NCI-H748 (cell line): ENCODE measurements around the gene COG3.
A peak's percentile ranks its signal among the peaks of the same experiment; 100 is the strongest.

Experiments used
- DNase-seq: peaks from one replicate; lab custom pipeline; 2025; ENCODE audit not compliant: unreplicated experiment; lab: John Stamatoyannopoulos, UW

The COG3 gene

DNA sequence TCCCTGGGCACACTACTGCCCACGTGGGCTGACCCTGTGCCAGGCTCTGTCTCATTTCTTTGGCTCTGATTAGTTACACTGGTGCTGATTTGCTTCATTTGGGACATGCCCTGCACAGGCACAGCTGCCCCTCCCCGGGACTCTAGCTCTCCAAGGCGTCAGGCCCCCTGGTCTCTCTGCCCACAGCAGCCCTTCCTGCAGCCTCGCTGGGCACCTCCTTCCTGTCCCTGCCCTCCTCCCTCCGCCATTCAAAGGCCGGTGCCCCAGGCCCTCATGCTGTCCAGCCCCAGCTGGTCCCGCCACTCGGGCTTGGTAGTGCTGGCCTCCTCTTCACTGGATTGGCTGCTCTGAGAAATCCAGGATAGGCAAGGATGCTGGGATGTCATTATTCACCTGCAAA lies 77.7 kb downstream of the COG3 start:
- DNase-seq, result no peak

DNA sequence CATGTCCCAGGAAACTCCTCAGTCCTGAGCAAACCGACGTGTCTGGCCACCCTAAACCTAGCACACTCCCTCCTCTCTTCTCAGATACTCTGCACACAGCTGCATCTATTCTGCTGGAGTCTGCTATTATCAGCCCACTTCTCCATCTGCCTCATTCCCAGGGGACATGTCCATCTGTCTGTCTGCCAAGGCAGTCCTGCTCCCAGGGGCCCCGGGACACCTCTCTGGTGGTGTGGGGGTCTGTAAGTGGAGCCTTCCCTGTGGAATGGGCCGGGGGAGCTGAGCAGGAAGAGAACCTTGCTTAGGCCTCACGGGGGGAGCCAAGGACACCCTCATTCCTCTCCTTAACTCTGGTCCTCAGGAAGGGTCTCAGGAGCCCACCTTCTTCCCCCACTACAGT lies 78.1 kb downstream of the COG3 start:
- DNase-seq, result no peak

DNA sequence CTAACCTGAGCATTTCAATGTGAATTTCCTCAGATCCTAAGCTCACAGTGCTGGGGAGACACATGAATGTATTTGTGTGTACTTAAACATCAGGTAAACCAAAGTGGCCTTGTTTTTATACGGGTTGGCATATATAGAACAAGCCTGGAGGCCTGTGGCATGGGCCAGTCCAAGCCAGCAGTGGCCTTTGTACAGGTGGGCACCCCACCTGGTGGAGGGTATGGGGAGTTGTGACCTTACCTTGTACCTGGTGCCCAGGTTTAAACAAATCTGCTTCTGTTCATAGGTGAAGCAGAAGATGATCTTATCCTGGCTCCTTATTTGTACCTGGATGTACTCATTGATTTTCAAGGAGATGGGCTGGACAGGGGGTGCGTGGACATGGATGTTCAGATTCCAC lies 79.8 kb downstream of the COG3 start:
- no peak for DNase-seq

- no peak for DNase-seq
Observed at GRCh38 chr13:45545686-45546409, 81.1 kb downstream of the COG3 start.

DNA sequence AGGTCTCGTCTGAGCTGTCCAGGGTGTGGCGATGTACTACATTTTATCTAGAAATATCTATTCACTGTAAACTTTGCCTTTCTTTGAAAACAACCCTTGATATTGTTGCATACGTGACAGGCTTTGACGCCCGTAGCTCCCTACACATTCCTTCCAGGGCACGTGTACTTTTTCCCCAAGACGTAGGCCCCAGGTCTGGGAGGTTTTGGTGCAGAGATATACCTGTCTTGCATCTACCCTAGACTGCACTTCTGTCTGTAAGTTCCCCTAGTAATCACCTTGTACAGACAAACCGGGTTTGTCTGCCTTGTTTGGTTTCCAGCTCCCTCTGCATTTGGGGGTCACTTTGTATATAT lies 81.6 kb downstream of the COG3 start:
- no peak for DNase-seq

DNA sequence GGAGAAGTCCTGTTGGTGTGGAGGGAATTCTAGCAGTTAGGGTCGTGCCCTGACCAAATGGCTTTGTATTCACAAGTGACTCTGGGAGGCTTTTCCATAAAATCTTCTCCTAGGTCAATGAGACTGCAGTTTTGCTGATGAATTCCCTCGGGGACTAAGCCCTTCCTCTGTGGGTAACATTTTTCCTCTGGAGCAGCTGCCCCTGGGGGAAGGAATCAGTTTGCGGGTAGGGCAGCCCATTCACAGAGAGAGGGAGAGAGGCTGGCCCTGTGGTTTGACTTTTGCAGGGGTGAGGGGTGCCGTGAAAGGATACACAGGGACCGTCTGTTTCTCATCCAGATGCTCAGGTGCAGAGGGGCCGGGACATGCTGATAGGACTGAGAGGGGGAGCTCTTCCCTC lies 83.5 kb downstream of the COG3 start:
- no peak for DNase-seq

GRCh38 chr13:45554604-45555109 lies 89.9 kb downstream of the COG3 start:
- no peak for DNase-seq

DNA sequence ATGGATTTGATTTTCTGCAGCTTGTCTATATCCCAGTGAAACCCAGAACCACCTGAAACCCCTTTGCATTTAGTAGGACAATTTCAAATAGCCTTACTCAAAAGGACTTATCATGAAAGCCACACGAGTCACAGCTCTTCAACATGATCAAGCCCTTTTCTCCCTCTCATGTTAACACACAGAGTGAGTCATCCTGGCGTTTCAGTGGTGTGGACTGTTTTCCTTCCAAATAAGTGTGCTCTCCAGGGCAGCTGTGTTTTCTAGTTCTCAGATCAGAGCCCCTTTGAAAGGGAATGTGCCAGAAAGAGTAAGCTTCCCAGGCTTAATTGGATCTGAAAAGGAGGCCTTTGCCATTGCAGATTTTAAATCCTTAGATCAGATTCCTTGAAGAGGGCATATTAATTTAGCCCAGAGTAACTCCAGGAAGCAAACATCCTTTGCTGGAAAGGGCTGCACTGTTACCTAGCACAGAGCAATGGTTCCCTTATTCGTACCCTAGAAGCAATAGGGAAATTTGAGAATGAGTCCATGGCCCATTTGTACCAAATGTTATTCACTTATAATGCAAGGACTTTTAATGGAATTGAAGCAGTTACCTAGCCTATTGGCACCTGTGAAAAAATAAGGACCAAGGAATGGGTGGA lies 99.5 kb downstream of the COG3 start:
- DNase-seq, result no peak

- DNase-seq, result no peak
Observed at GRCh38 chr13:45565331-45565730, 100.6 kb downstream of the COG3 start.

- DNase-seq, result no peak
Observed at GRCh38 chr13:45575146-45575829, 110.5 kb downstream of the COG3 start.

GRCh38 chr13:45575830-45576180 lies 111.1 kb downstream of the COG3 start:
- peak; percentile 15 for DNase-seq

GRCh38 chr13:45576466-45576865 lies 111.7 kb downstream of the COG3 start:
- no peak for DNase-seq

DNA sequence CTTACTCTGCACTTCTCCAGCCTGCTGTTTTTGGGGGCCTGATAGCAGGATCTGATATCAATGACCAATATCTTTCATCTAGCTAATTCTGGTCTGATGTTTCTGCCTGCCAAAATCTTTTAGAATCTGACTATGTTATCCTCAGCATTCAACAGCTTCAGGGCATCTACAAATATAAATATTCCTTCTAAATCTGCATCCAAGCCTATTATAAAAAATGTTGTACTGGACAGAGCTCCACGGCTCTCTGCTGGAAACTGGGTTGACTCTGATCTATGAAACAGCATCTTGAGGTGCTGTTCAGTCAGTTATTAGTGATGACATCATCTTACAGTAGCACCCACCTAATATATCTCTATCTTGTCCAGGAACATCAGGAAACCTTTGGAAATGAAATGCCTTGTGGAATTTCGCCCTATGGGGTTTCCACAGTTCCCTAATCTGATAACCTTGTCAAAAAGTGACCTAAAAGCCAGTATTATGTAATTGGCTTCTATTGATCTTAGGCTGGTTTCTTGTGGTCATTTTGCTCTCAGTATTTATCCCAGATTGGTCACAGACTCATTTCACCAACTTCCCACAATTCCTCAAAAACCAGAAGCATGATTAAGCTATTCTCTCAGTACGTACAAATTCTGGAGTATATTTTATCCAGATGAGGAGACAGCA lies 117.8 kb downstream of the COG3 start:
- no peak for DNase-seq

DNA sequence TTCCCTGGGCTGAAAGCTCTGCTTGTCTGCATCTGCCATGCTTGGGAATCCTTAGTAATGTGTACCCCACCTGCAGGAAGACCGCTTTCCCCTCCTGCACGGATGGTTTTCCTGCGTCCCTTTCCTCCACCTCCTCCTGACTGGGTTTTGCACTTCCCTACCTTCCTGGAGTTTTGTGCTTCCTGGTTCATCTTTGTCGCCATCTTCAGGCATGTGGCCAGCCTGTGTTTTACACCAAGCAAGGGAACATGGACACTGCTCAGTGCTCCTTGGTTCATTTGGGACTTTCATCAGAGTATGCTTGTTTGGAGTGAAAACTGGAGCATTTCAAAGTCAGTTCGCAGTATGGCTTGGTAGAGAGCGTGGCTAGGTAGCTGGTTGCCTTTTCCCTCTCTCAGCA lies 120.1 kb downstream of the COG3 start:
- DNase-seq, result peak; percentile 18
